Ovary (tissue), 9 donors: ENCODE measurements around the gene NOL8. TPM values are rescaled to one million over a fixed set of nuclear protein-coding genes. Genes with fewer than 3 reads are reported as not detected.

Experiments
- DNase-seq, 5 donors: peaks; one replicate each; pipeline ENCODE4 v3.0.0-alpha.2; 2019 to 2020
- H3K27ac ChIP-seq, 2 donors: fragments of 200-600 bp; one replicate each; pipeline versions ENCODE4 v1.5.1 to v1.8.0; 2019 to 2022
- H3K27me3 ChIP-seq: fragments of 200-600 bp; one replicate; pipeline ENCODE4 v1.8.0; 2022
- H3K36me3 ChIP-seq: fragments of 200-600 bp; sonication (generic); one replicate; pipeline ENCODE4 v1.5.1; 2019
- H3K4me1 ChIP-seq: one replicate; pipeline ENCODE4 v1.8.1; 2013; ENCODE audit warnings: mild to moderate bottlenecking, moderate library complexity; ENCODE audit not compliant: insufficient read depth
- H3K4me3 ChIP-seq: fragments of 200-600 bp; sonication (generic); one replicate; pipeline ENCODE4 v1.5.1; 2017
- H3K9me3 ChIP-seq, 2 donors: fragments of 200-600 bp in 1 of 2; sonication (generic) in 1 of 2; one replicate each; pipeline versions ENCODE4 v1.5.1 to v1.8.1; 2013 to 2019; ENCODE audit warnings: mild to moderate bottlenecking in 1 of 2, moderate library complexity in 1 of 2
- CTCF ChIP-seq, 3 donors: fragments of 450-650 bp in 2 of 3; fragments of 200-600 bp in 1 of 3; IDR thresholded peaks; one replicate each; pipeline versions ENCODE4 v1.5.1 to v1.8.0; 2016 to 2022; ENCODE audit warnings: antibody characterized with exemption in 3 of 3, mild to moderate bottlenecking in 1 of 3
- EP300 ChIP-seq: sonication (generic); formaldehyde crosslinking; IDR thresholded peaks from one replicate; pipeline ENCODE4 v1.6.1; 2017; ENCODE audit warnings: antibody characterized with exemption
- POLR2A ChIP-seq: fragments of 450-650 bp; IDR thresholded peaks from one replicate; pipeline ENCODE4 v1.6.1; 2017; ENCODE audit warnings: antibody characterized with exemption, mild to moderate bottlenecking, moderate library complexity
- WGBS, 3 donors: extraction: QIAGEN DNeasy Blood & Tissue Kit in 1 of 3; methylation state at CpG; one replicate each; pipeline versions ENCODE4 v1.1.5 to v1.1.7; 2013 to 2017; 5-methylcytosine and 5-hydroxymethylcytosine counted together
- intact Hi-C, 4 donors: fragments of 100-400 bp; cut with DNase I; formaldehyde crosslinking; loops; one replicate each; pipeline versions ENCODE4 v1.11.0 to v1.15.1; 2022 to 2023
- polyA plus RNA-seq, 2 donors: library from polyadenylated mRNA; stranded (reverse); fragments of 200-250 nt in 1 of 2; fragments of 350-450 nt in 1 of 2; fragmentation: Illumina TruSeq in 1 of 2; extraction: RNeasy Lipid Tissue Mini Kit (QIAGEN cat#74804) in 1 of 2; gene quantifications; one replicate each; pipeline ENCODE4 v1.2.3, GENCODE V29; 2013 to 2014
- total RNA-seq, 7 donors: library from RNA; depleted of rRNA in 2 of 7; stranded (reverse); fragments of >200 nt in 2 of 7; fragmentation: NEBNext Ultra II Directional in 3 of 7; extraction: Animal tissue kit (Norgen Biotek cat#: 25700) in 3 of 7; gene quantifications; one replicate each; pipeline versions ENCODE4 v1.1.0 to v1.2.4, GENCODE V29; 2016 to 2023
- donor health status: DM: no; HTN: no; CAD: no; lungs with moderate emphysema.
- donor health status: DM: no; HTN: no; CAD: no.
- donor health status: Bipolar disorder and iron deficiency.
- donor health status: DM: yes; HTN: yes; CAD: no.
- donor health status: DM: no; HTN: no; CAD: no.
- donor health status: DM: yes; HTN: yes; CAD: no.

The NOL8 gene
- total and polyA plus RNA-seq, 9 donors: 17.1 to 35.4 (median 28.8) TPM

- Histone ChIP-seq H3K4me3 (no peak overlapping the region), H3K4me1 (no peaks in the 10 kb centered on the region), H3K36me3 (no peaks in the 10 kb centered on the region), H3K27ac (no peak overlapping the region), H3K9me3 (no peaks in the 10 kb centered on the region), H3K27me3 (no peaks in the 10 kb centered on the region)
- intact Hi-C loops: no loop called here
- 71 to 73% (median 73%) methylated on average over 2 of the region's 2 CpGs for WGBS, 3 donors
- no peak for DNase-seq
- no peak for TF ChIP-seq EP300
- TF ChIP-seq CTCF (IDR thresholded peaks at IDR 0.05): no peak
- TF ChIP-seq POLR2A: no peak
These were observed 34.3 kb upstream of the NOL8 start for GRCh38 chr9:92359394-92359995.

- no peaks in the 10 kb centered on the region for H3K27me3 ChIP-seq
- TF ChIP-seq EP300 (no peak), POLR2A (no peak), CTCF (IDR thresholded peaks at IDR 0.05) (no peak)
- no peaks in the 10 kb centered on the region for H3K36me3 ChIP-seq
- intact Hi-C loops: loop anchor here in 1 of 4 donors (5.0 kb wide), 1 partner anchor 79 kb away; no protein-coding TSS in a partner anchor
- no peak overlapping the region for H3K27ac ChIP-seq
- peaks cover 0 to 3% of the 10 kb centered on the region in 2 donors for H3K9me3 ChIP-seq
- peaks cover 4% of the 10 kb centered on the region for H3K4me1 ChIP-seq
- no peak for DNase-seq
- WGBS, 3 donors: 92 to 94% (median 94%) methylated on average over 6 of the region's 6 CpGs
- H3K4me3 ChIP-seq: no peak overlapping the region
These were observed 27.9 kb upstream of the NOL8 start for GRCh38 chr9:92353051-92353450.

- no peak for DNase-seq
- peaks cover 0 to 3% of the 10 kb centered on the region in 2 donors for H3K9me3 ChIP-seq
- peak overlapping the region in 1 of 2 donors; percentile 86 for H3K27ac ChIP-seq
- intact Hi-C loops: loop anchor here in 1 of 4 donors (5.0 kb wide), 1 partner anchor 82 kb away; no protein-coding TSS in a partner anchor
- H3K4me3 ChIP-seq: no peak overlapping the region
- no peaks in the 10 kb centered on the region for H3K27me3 ChIP-seq
- no peaks in the 10 kb centered on the region for H3K36me3 ChIP-seq
- peaks cover 4% of the 10 kb centered on the region for H3K4me1 ChIP-seq
- TF ChIP-seq EP300 (no peak), CTCF (IDR thresholded peaks at IDR 0.05) (no peak), POLR2A (no peak)
These were observed 25.6 kb upstream of the NOL8 start for GRCh38 chr9:92350740-92351133.

- TF ChIP-seq CTCF (IDR thresholded peaks at IDR 0.05): no peak
- TF ChIP-seq EP300: no peak
- TF ChIP-seq POLR2A: no peak
These were observed 24.9 kb upstream of the NOL8 start for GRCh38 chr9:92349771-92350739.

More at GRCh38 chr9:92349771-92350739, 24.9 kb upstream of the NOL8 start:
- peaks cover 4% of the 10 kb centered on the region for H3K4me1 ChIP-seq
- H3K9me3 ChIP-seq: peaks cover 0 to 3% of the 10 kb centered on the region in 2 donors
- peak overlapping the region in 1 of 2 donors; percentile 86 for H3K27ac ChIP-seq
- H3K4me3 ChIP-seq: no peak overlapping the region
- H3K27me3 ChIP-seq: no peaks in the 10 kb centered on the region
- no peaks in the 10 kb centered on the region for H3K36me3 ChIP-seq
- intact Hi-C loops: loop anchor here in 1 of 4 donors (5.0 kb wide), 1 partner anchor 82 kb away; no protein-coding TSS in a partner anchor
- 8 to 9% (median 9%) methylated on average over 7 of the region's 7 CpGs for WGBS, 3 donors
- no peak for DNase-seq
